Muscle layer of colon (tissue), 2 donors: ENCODE data around the gene PRSS33.

Experiments used
- H3K27ac ChIP-seq: one replicate; pipeline ENCODE4 v1.7.0; 2013; ENCODE audit warnings: low read depth, mild to moderate bottlenecking, low read length, moderate library complexity
- H3K27me3 ChIP-seq, 2 donors: one replicate each; pipeline ENCODE4 v1.7.0; 2013; ENCODE audit warnings: low read length in 2 of 2, mild to moderate bottlenecking in 2 of 2; ENCODE audit not compliant: insufficient read depth in 2 of 2, control insufficient read depth in 1 of 2
- H3K36me3 ChIP-seq: one replicate; pipeline ENCODE4 v1.7.0; 2013; ENCODE audit warnings: mild to moderate bottlenecking, low read length; ENCODE audit not compliant: insufficient read depth
- H3K4me1 ChIP-seq: one replicate; pipeline ENCODE4 v1.7.0; 2013; ENCODE audit warnings: mild to moderate bottlenecking, low read length; ENCODE audit not compliant: insufficient read depth
- H3K4me3 ChIP-seq, 2 donors: one replicate each; pipeline ENCODE4 v1.7.0; 2013; ENCODE audit warnings: low read length in 2 of 2, low read depth in 1 of 2, mild to moderate bottlenecking in 1 of 2, moderate library complexity in 1 of 2
- H3K9ac ChIP-seq: one replicate; pipeline ENCODE4 v1.7.0; 2013; ENCODE audit warnings: low read length
- H3K9me3 ChIP-seq: one replicate; pipeline ENCODE4 v1.7.0; 2013; ENCODE audit warnings: mild to moderate bottlenecking, low read length
- donor health status: abdominal sarcoma.
- donor health status: Adenocarcinoma of cecum.

PRSS33 gene

GRCh38 chr16:2791174-2791573, 3.8 kb upstream of the PRSS33 start:
- H3K27me3 ChIP-seq, result peaks cover 12 to 35% of the 10 kb centered on the region in 2 donors
- no peaks in the 10 kb centered on the region for H3K9me3 ChIP-seq
- H3K4me1 ChIP-seq, result no peaks in the 10 kb centered on the region
- H3K36me3 ChIP-seq, result no peaks in the 10 kb centered on the region
- H3K27ac ChIP-seq, result no peak overlapping the region
- H3K4me3 ChIP-seq, result no peak overlapping the region
- H3K9ac ChIP-seq, result no peak overlapping the region

DNA sequence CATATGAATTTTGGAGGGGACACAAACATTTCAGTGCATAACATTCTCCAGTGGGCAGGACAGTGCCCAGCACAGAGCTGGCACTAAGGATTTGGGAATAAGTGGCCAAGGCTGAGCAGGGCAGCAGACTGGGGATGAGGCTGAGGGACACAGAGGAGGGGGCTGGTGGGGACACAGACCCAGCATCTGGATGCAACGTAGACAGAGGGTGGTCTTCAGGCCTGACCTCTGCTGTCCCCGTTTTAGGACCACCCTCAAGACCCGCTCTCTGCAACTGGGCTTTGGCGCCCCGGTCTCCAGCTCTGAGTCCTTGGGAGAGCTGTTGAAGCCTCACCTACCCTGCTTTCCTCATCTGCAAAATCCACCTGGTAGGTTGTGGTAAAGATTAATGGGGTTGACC, 3.3 kb upstream of the PRSS33 start:
- no peak overlapping the region for H3K9ac ChIP-seq
- no peaks in the 10 kb centered on the region for H3K36me3 ChIP-seq
- H3K27me3 ChIP-seq, result peaks cover 18 to 40% of the 10 kb centered on the region in 2 donors
- H3K4me1 ChIP-seq, result no peaks in the 10 kb centered on the region
- H3K4me3 ChIP-seq, result no peak overlapping the region
- no peaks in the 10 kb centered on the region for H3K9me3 ChIP-seq
- no peak overlapping the region for H3K27ac ChIP-seq

- no peak overlapping the region for H3K27ac ChIP-seq
- no peaks in the 10 kb centered on the region for H3K4me1 ChIP-seq
- H3K36me3 ChIP-seq, result no peaks in the 10 kb centered on the region
- H3K4me3 ChIP-seq, result no peak overlapping the region
- peaks cover 34 to 51% of the 10 kb centered on the region in 2 donors for H3K27me3 ChIP-seq
- H3K9me3 ChIP-seq, result no peaks in the 10 kb centered on the region
- H3K9ac ChIP-seq, result no peak overlapping the region
Observed at GRCh38 chr16:2787961-2788360, 601 bp upstream of the PRSS33 start.

DNA sequence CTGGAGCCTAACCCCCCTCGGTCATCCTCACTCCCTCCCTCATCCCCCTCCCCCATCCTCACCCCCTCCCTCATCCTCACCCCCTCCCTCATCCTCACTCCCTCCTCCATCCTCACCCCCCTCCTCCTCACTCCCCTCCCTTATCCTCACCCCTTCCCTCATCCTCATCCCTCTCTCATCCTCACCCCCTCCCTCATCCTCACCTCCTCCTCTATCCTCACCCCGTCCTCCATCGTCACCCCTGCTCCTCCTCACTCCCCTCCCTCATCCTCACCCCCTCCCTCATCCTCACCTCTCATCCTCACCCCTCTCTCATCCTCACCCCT, 571 bp downstream of the PRSS33 start:
- Histone ChIP-seq H3K9ac (no peak overlapping the region), H3K27me3 (peaks cover 34 to 51% of the 10 kb centered on the region in 2 donors), H3K9me3 (no peaks in the 10 kb centered on the region), H3K27ac (no peak overlapping the region), H3K36me3 (no peaks in the 10 kb centered on the region), H3K4me3 (no peak overlapping the region), H3K4me1 (no peaks in the 10 kb centered on the region)

DNA sequence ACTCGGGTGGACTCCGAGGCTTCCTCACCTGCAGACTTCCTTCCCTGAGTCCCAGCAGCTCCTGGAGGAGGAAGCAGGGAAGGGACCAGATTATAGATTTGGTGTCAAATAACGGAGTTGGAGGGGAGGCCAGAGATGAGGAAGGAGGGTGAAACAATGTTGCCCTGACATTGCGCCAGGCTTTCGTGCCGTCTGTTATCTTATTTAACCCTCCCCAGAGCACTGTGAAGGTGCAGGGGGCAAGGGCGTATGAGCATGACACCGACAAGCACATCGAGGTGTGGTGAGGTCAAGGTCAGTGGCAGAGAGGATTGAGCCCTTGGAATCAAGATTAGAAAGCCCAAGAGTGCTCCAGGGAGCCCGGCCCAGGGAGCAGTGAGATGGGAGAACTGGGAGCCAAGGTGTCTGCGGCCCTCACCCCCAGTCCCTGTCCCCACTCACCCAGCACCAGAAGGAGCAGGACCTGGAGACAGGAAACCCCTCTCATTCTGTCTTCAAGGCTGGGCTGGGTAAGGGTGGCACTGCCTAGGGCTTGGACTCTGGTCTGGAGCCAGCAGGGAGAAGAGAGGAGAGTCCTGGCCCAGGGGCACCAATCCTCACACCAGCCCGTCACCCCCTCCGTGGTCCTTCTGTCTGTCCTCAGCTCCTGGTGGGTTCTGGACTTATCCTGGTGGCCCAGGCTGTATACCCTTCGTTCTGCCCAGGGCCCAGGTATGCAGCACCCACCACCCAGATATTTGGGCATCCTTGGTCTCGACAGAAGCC, 1.1 kb downstream of the PRSS33 start:
- no peaks in the 10 kb centered on the region for H3K4me1 ChIP-seq
- no peak overlapping the region for H3K4me3 ChIP-seq
- H3K27ac ChIP-seq, result no peak overlapping the region
- H3K36me3 ChIP-seq, result no peaks in the 10 kb centered on the region
- peaks cover 34 to 51% of the 10 kb centered on the region in 2 donors for H3K27me3 ChIP-seq
- H3K9me3 ChIP-seq, result no peaks in the 10 kb centered on the region
- H3K9ac ChIP-seq, result no peak overlapping the region

- no peak overlapping the region for H3K27ac ChIP-seq
- no peaks in the 10 kb centered on the region for H3K4me1 ChIP-seq
- H3K9ac ChIP-seq, result no peak overlapping the region
- no peaks in the 10 kb centered on the region for H3K9me3 ChIP-seq
- H3K27me3 ChIP-seq, result peaks cover 34 to 42% of the 10 kb centered on the region in 2 donors
- no peak overlapping the region for H3K4me3 ChIP-seq
- H3K36me3 ChIP-seq, result no peaks in the 10 kb centered on the region
Observed at GRCh38 chr16:2785101-2785991, 2.0 kb downstream of the PRSS33 start.

- Histone ChIP-seq H3K27ac (no peak overlapping the region), H3K4me1 (no peaks in the 10 kb centered on the region), H3K36me3 (no peaks in the 10 kb centered on the region), H3K4me3 (no peak overlapping the region), H3K9me3 (no peaks in the 10 kb centered on the region), H3K9ac (no peak overlapping the region), H3K27me3 (peaks cover 34 to 40% of the 10 kb centered on the region in 2 donors)
Observed at GRCh38 chr16:2784358-2785100, 2.8 kb downstream of the PRSS33 start.

DNA sequence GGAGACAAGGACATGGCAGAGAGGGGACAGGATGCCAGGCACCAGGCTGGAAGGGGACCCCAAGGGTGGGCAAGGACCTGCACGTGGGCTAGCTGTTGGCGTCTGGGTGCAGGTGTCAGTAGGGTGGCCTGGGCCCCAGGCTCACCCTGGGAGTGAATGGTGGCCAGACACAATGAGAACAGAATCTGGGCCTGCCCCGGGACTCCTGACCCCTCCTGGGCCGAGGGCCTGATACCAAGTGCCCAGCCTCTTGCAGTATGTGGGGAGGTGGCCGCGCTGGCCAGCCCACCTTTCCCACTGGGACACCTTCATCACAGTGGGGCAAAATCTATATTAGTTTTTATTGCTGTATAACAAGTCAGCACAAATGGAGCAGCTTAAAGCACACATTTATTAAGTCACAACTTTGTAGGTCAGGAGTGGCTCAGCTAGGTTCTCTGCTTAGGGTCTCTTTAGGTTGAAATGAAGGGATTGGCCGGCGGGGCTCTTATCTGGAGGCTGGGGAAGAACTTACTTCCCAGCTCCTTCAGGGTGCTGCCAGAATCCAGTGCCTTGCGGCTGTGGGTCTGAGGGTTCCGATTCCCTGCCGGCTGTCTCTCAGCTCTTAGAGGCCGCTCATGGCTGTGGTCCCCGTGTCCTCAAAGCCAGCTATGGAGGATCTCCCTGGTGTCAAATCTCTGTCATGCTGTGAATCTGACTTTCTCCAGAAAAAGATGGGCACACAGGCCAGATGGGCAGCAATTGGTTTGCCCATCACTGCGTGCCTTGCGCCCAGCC, 3.6 kb downstream of the PRSS33 start:
- Histone ChIP-seq H3K4me1 (peaks cover 4% of the 10 kb centered on the region), H3K4me3 (no peak overlapping the region), H3K27me3 (peaks cover 34 to 37% of the 10 kb centered on the region in 2 donors), H3K27ac (no peak overlapping the region), H3K9me3 (no peaks in the 10 kb centered on the region), H3K36me3 (no peaks in the 10 kb centered on the region), H3K9ac (no peak overlapping the region)

GRCh38 chr16:2782583-2783351, 4.6 kb downstream of the PRSS33 start:
- Histone ChIP-seq H3K4me1 (peaks cover 11% of the 10 kb centered on the region), H3K9me3 (no peaks in the 10 kb centered on the region), H3K27me3 (peaks cover 30 to 32% of the 10 kb centered on the region in 2 donors), H3K27ac (no peak overlapping the region), H3K9ac (no peak overlapping the region), H3K36me3 (no peaks in the 10 kb centered on the region), H3K4me3 (no peak overlapping the region)
